ENCODE data around the gene C2orf81.
"Not testable (repeated sequence)": the region's sequence is repeated elsewhere in the genome, so short reads cannot be mapped to it uniquely, and the experiment has no call there.

The C2orf81 gene

DNA sequence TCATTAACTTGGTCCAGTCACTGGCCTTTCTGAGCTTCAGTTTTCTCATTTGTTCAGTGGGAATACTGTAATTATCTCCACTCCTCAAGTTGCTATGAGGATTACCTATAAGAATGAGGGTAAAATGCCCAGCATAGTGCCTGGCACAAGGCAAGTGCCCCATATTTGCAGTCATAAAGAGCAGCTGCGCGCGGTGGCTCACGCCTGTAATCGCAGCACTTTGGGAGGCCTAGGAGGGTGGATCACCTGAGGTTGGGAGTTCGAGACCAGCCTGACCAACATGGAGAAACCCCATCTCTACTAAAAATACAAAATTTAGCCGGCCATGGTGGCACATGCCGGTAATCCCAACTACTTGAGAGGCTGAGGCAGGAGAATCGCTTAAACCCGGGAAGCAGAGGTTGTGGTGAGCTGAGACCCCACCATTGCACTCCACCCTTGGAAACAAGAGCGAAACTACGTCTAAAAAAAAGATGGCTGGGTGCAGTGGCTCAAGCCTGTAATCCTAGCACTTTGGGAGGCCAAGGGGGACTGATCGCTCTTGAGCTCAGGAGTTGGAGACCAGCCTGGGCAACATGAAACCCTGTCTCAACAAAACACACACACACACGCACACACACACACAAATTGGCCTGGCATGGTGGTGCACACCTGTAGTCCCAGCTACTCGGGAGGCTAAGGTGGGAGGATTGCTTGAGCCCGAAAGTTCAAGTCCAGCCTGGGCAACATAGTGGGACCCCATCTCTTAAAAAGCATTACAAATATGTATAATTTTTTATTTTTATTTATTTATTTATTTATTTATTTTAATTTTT, 21.3 kb upstream of the C2orf81 start:
- DNase-seq, result not testable (repeated sequence)

DNA sequence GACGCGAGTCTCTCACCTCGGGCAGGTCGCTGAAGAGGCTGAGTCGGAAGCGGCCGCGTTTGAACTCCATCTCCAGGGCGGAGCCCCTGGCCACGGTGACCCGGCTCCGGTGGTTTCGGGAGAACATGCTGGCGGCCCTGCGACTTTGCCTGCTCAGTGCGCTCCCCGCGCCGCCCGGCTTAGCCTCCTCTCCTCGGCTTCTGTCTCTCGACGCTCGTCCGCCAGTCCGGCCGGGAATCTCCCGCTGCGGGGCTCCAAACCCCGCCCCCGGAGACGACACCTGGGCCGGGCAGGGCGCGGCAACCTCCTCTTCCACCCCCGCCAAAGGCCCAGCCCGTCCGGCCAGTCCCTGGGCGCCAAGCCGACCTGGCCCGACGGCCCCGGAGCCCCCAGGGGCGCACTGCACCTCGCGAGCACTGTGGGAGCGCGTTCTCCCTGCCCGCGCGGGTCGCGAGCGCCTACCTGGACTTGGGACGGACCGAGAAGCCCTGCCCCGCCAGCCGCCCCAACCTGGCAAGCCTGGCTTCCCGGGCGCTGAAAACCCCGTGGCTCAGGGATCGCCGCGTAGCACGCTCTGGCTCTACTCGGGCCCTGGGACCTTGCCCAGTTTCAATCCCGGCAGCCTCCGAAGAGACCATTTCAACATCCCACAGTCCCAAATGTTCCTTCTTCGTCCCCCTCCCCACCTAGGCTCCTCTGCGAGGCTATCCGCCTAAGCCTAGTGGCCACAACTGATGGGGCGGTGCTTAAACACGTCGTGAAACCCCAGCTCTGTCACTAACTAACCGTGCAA, 20.5 kb upstream of the C2orf81 start, which contains the start of gene RTKN:
Gene RTKN (minus strand): TSS at position 248 of the 793 bp plus-strand sequence. CDS start 121 bp downstream, at position 127.
- peak; percentile 69 for DNase-seq

DNA sequence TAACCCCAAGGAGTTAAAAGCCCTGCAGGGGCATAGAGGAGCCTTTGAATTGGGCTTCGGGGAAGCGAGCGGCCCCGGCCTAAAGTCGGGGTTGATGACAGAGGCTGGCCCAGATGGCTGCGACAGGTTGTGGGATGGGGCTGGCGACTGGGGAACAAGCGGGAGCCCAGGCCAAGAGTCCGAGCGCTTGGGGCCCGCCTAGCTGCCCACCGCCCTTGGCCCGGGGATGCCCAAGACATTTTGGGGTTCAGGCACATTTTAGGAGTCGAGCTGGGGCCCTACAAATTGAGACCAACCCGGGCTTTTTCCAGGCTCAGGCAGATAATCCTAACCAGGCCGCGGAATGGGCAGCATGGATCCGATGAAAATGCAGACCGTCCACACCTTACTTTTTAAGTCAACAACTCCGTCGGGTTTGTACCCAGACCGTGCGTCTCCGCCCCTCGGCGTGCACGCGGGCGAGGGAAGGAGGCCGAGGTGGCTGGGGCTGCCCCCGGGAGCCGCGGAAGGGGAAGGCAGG, 19.8 kb upstream of the C2orf81 start:
- no peak for DNase-seq

DNA sequence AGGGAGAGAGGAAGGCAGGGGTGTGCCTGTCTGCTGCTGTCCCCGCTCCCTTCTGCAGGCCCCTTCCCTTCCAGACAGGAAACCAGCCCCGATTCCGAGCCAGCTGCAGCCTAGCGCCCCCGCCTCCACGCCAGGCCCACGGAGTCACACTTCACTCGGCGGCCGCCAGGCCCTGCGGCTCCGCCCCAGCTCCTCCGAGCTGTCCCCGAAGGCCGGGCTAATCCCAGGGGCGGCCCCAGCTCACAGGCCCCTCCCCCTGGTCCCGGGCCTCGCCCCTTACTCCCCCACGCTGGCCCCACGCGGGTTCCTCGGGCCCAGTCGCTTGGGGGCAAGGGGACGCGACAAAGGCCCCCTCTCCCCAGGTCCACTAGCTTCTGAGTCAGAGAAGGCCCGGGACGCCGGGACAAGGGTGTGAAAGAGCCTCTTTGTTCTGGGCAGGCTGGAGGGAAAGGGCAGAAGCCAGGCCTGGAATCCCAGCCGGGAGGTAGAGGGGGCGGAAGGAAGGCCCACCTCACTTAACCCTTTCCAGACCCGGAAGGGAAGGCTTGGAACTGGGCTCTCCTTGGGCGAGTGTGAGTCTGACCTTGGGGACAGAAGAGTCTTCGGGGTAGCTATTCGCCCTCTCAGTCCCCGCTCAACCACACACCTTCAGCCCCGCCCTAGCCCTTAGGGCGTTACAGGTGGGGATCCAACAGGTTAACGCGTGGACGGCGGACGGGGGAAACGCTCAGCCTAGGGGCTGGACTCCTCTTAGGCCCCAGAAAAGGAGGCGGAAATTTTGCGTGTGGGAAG, 19.2 kb upstream of the C2orf81 start:
- peak; percentile 65 for DNase-seq

DNA sequence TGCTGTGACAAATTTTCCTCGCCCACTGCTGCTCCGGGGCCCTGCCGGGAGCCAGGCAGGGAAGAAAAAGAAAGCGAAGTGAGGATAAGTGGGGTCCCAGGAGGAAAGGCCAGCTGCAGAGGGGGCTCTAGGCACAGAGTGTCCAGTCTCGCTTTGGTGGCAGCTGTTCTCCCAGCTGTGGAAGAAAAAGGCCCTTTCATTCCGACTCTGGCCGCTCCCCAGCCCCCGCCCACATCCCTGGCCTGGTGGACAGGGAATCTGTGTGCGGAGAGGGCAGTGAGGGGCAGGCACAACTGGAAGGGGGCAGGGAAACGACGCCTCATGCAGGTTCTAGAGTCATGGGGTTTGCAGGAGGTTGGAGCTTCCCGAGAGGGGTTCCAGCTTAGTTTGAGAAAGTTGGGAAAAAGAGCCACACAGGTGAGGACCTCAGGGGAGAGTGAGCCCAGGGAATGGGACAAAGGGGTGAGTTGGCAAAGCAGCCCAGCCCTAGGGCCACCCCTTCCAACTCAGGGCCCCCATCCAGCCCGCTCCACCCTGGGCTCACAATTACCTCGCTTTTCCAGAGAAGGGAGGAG, 18.5 kb upstream of the C2orf81 start:
- no peak for DNase-seq

DNA sequence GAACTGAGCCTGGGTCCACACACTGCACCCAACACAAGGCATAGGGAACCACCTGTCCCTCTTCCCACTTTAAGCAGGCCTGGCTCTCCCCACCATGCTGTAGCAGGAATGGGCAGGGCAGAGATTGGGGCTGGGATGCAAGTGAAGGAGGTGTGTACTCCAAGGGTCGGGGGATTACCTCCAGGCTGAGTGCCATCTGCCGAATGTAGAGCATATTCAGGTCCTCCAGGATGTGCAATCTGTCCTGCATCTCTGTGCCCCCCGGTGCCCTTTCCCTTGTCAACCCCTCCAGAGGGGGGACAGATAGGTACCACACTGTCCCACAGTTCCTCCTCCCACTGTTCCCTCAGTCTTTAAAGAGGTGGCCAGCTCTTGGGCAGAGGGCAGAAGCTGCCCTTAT, 18.0 kb upstream of the C2orf81 start:
- DNase-seq, result no peak

DNA sequence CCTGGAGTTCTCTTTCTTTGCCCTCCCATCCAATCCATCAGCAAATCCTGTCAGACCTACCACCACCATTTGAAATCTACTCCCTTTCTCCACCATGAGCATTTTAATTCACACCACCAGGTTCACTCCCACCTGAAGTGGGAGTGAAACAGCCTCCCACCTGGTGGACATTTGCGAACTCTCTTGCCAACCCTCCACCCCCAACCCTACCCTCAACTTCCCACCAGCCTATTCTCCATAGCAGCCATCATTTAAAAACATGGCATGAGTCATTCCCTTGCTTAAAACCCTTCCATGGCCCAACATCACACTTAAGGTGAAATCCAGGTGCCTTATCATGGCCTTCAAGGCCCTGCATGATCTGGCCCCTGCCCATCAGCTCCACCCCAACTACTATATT, 16.8 kb upstream of the C2orf81 start:
- no peak for DNase-seq

DNA sequence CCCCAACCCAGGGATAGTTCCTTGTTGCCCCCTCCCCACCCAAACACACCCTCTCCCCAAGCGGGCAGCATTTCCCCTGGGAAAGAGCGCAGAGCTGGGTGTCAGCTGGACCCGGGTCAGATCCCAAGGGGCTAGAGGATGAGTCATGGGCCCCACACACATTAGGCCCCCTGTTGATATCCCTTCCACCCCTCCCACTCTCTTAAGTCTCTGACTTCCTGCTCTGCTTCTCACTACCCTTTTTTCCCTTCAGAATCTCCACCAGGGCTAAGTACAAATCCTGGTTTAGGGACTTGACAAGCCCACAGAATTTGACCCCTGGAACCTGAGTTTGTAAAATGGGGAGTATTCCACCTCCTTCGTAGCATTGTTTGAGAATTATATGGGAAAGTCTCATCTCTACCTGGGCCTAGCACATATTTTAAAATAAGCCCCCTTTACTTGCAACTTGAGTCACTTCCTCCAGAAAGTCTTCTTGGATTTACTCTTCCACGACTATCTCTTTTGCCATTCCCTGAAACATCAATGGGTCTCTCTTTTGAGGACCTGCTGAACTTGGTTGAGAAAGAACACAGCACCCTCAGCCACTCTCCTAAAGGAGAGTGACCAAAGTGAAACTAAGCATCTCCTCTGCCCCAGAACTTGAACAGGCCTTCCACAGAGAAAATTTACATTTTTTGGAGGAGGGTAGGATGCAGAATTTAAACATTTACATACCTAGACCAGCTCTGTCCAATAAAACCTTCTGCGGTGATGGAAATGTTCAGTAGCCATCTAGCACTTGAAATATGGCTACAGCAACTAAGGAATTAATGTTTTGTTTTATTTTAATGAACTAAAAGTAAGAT, 15.7 kb upstream of the C2orf81 start:
- no peak for DNase-seq

DNA sequence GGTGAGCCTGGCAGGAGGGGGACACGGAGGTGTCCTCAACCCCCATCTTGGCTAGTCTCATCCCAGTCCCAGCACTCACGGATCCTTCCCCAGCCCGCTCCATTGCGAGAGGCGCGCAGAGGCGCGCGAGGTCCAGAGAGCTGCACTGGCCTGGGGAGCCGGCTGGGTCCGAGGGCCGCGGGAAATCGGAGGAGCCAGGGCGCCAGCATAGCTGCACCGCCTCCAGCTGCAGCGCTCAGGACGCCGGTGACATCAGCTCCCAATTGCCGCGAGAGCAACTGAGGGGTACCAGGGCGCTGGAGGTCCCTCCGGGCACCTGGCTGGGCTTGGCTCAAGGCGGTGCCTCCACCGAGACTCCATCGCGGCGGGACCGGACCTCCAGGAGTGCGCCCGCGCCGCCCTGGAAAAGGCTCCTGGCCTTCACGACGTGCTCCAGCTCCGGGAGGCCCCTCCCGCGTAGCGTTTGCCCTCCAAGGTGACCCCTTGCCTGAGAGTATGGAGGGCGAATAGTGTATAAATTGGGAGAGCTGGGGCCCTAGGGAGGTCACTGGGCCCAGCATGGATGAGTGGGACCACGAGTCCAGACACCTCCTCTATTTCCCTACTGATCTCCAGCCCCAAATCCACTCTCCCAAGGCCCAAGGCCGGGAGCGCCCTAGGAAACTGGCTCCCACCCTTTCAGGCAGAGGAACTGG, 14.8 kb upstream of the C2orf81 start:
- no peak for DNase-seq

DNA sequence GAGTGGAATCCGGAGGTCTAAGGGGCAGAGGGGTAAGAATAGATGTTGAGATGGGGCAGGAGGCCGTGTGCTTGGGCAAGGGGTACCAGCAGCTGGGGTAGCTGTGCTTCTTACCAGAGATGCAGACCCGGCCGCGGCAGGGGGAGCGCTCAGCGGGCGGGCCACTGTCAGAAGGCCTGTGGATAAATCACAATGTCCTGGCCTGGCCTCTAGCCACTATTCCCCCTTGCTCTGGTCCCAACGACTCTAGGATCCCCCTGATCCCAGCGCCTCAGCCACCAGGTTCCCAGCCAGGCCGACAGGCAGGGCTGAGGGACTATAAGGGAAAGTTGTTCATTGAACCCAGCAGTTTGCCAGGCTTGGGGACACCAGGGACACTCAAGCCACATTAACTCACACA, 9.1 kb upstream of the C2orf81 start:
- no peak for DNase-seq

DNA sequence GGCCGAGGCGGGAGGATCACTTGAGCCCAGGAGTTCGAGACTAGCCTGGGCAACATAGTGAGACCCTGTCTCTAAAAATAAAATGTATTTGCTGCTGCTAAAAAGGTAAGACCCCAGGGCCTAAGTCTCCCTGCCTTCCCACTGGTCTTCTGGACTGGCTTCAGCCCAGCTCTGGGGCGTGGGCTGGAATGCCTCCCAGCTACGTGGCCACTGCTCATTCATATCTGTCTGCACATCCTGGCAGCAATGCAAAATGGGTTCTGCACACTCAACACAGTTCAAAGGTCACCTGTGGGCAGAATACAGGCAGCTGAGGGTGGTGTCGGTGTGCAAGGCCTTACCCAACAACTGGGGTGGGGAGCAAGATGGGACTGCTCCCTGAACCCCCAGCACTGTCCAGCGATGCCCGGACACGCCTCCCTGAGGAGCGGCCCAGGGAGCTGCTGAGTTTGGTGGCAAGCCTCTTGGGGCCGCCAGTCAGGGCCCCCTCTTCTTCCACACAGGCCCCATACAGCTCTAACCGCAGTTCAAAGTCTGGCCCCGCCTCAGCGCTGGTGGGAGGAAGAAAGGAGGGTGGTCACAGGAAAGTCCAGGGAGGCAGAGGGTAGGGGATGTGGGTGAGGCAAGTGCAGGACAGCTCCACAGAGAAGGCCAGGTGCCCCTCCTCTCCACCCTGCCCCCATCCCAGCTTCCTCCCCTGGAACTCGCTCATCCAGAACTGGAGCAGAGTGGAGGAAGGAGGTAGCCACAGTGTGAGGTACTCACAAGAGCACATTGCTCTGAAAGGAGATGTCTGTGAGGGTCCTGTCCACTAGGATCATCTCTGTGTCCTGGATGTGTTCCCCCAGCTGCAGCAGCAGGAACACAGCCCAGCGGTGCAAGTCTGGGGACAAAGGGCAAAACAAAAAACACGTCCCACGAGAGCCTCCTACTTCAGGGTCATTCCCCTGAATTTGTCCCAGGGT, 8.3 kb upstream of the C2orf81 start:
- no peak for DNase-seq

DNA sequence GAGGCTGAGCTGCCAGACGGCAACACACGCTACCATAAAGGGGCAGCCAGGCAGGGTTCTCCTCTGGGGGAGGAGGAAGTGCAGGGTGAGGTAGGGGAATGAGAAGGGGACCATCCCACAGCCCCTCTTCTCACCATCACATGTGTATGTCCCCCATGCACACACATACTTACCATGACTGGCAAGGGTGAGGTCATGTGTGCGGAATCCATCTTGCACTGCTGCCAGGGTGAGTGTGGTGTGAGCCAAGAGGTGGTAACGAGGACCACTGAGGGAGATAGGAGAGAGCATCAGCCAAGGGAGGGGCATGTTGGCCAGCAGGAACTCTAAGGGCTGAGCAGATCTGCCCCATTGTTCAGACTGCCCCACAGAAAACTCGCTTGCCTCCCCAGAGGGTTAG, 7.3 kb upstream of the C2orf81 start:
- DNase-seq, result no peak

DNA sequence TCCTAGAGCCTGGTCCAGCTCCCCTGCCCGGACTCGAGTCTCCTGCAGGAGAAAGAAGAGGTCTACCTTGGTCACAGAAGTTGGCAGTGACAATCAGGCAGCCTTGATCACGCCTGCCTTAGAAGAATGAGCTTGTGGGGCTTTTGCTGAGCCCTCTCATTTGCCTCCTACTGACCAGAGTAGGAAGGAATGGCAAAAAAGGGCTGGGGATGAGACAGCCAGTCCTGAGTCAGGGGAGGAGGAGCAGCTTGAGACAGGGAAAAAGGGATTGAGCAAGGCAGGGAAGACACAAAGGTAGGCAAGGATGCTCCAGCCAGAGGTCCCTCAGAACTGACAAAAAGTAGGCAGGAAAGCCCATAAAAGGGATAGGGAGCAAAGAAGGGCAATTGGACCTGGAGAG, 6.1 kb upstream of the C2orf81 start:
- DNase-seq, result no peak

DNA sequence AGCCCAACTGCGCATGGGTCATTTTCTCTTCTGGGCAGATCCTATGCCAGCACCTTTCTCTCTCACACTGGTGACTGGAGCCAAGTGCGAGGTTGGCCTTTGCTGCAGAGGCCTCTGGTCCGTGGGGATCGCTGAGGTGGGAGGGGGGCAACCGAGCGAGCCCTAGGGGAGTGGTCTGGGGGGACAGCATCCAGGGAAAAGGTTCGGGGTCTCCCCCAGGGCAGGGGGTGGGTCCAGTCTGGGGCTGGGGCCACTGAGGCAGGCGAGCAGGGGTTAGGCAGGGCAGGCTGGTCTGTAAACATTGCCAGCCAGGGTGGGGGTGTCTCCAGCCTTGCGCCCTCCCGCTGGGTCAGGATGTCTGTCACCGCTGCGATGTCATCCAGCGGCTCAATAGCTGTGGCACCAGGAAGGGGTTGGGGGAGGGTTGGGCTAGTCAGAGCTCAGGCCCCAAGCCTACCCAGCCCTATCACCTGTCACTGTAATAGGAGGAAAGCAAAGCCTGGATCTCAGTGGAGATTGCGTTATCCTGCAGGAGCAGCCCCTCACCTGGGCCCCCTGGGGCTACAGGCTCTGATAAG, 4.9 kb upstream of the C2orf81 start:
- DNase-seq, result no peak

DNA sequence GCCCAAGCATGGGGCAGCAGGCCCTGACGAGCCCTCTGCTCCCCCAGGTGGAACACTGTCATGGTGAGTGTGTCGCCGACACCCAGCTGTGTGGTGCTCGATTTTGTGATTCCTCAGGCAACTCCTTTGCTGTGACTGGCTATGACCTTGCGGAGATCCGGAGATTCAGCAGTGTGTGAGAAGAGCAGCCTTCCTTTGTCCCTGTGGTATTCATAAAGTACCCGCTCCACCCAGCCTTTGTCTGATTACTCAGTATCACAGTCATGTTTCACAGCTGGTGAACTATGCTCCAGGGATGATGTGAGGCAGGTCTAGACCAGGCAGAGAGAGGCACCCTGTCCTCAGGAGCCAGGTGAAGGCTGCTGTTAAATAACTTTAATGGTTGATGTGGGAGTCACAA, 4.1 kb upstream of the C2orf81 start:
- DNase-seq, result no peak

DNA sequence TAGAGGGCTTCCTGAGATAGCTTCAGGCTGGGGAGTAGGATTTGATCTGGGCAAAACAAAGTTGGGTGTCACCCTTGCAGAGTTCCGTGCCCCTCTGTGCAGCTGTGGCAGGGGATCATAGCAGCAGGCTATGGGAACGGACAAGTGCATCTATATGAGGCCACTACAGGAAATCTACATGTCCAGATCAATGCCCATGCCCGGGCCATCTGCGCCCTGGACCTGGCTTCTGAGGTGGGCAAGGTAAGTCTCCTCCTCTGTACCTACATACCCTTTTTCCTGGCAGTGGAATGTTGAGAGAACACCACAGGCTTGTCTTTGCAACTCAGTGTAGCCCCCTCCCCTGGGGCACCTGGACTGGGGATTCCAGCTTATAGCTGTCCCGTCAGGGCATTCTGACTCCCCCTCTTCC, 3.6 kb upstream of the C2orf81 start:
- no peak for DNase-seq

DNA sequence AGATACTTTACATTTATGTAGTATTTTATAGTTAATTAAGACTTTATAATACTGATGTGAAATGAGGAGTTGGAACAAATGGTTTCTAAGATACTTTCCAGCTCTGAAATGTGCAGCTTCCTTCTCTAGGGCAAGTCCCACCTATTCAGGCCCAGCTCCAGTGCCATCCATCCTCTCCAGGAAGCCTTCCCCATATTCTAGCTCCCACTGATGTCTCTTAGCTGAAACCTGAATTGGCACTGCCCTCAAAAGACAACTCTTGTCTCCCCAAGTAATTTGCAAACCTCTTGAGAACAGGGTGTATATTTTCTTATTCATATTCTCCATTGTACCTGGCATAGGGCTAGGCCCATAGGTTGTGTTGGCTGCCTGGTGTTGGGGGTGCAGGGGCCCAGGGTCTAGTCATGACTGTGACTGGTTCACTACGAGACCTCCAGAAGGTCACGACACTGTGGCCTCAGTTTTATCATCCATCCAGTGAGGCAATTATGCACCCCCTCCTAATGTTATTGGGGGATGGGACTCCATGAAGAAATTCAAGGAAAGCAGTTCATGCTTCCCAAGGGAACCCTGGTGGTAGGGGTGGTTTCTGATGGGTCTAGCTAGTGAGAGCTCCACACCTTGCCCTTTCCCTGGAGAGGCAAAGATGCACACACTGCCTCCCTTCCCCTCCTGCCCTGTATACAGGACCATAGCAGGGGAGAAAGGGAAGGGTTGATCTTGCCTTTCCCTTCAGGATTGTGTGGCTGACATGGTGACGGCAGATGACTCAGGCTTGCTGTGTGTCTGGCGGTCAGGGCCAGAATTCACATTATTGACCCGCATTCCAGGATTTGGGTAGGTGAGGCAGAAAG, 2.9 kb upstream of the C2orf81 start:
- no peak for DNase-seq
